ENCODE measurements around the gene RAPGEF1.

- TF ChIP-seq MAFK (IDR thresholded peaks at IDR 0.05; ENCODE audit: low read length) = no peak
- no peak for TF ChIP-seq RAD21 (CRISPR knock-in tag; conservative IDR thresholded peaks at IDR 0.05 in 1 of 2, IDR thresholded peaks at IDR 0.05 in 1 of 2)
- TF ChIP-seq EZH2 (IDR thresholded peaks at IDR 0.05; ENCODE audit: borderline replicate concordance, low read depth, low read length) = no peak
- no peak for TF ChIP-seq TCF15 (CRISPR knock-in tag; IDR thresholded peaks at IDR 0.05)
- no peak for TF ChIP-seq TAF1 (IDR thresholded peaks at IDR 0.05; ENCODE audit: control insufficient read depth, extremely low read depth, insufficient read depth, low read length, severe bottlenecking)
- no peak for TF ChIP-seq JUN (IDR thresholded peaks at IDR 0.05; ENCODE audit: borderline replicate concordance, low read depth, low read length)
- TF ChIP-seq JUN (CRISPR knock-in tag; IDR thresholded peaks at IDR 0.05; ENCODE audit: borderline replicate concordance) = no peak
- TF ChIP-seq ZNF133 (CRISPR knock-in tag; IDR thresholded peaks at IDR 0.05) = no peak
- no peak for TF ChIP-seq ZNF253 (CRISPR knock-in tag; conservative IDR thresholded peaks at IDR 0.05)
- no peak for TF ChIP-seq DPF2 (IDR thresholded peaks at IDR 0.05)
- TF ChIP-seq CTCF (IDR thresholded peaks at IDR 0.05 in 2 of 3, conservative IDR thresholded peaks at IDR 0.05 in 1 of 3; ENCODE audit: insufficient read depth in 2 of 3, low read depth in 1 of 3, low read length in 3 of 3) = no peak
These were observed 113.8 kb downstream of the RAPGEF1 start for GRCh38 chr9:131625790-131626670.
